ENCODE results near the gene MCF2L2.

DNA sequence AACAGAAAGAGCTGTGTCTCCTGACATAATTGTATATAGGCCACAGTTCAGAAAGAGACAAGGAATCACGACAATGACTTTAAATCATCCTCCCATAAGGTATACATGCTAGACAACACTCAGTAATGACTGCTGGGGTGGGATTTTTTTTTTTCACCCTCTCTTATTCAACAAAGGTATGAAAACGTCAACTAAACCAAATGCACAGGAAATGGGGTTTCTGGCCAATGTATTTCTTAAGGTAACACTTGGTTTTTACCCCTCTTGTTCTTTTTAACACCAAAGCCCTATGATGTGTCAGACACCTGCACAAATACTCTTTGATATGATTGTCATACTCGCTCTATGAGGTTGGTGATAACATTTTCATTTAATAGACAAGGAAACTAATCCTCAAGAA is 78.3 kb downstream of the MCF2L2 start:
- TF ChIP-seq, protein P1, sequence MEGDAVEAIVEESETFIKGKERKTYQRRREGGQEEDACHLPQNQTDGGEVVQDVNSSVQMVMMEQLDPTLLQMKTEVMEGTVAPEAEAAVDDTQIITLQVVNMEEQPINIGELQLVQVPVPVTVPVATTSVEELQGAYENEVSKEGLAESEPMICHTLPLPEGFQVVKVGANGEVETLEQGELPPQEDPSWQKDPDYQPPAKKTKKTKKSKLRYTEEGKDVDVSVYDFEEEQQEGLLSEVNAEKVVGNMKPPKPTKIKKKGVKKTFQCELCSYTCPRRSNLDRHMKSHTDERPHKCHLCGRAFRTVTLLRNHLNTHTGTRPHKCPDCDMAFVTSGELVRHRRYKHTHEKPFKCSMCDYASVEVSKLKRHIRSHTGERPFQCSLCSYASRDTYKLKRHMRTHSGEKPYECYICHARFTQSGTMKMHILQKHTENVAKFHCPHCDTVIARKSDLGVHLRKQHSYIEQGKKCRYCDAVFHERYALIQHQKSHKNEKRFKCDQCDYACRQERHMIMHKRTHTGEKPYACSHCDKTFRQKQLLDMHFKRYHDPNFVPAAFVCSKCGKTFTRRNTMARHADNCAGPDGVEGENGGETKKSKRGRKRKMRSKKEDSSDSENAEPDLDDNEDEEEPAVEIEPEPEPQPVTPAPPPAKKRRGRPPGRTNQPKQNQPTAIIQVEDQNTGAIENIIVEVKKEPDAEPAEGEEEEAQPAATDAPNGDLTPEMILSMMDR (IDR thresholded peaks at IDR 0.05): no peak
- no peak for TF ChIP-seq POLR2A (IDR thresholded peaks at IDR 0.05)
